HCT116 (cell line): Measurements from ENCODE around the gene EXOC4. TPM values are rescaled to one million over a fixed set of nuclear protein-coding genes. Genes with fewer than 3 reads are reported as not detected.

Experiments
- ATAC-seq: fragments of 200-7000 bp; cut with Tn5 transposase; 2 replicates; pipeline ENCODE4 v1.9.1; 2020; ENCODE audit warnings: mild to moderate bottlenecking, moderate library complexity
- BruUV-seq: library from RNA; stranded (reverse); fragments of 400-500 nt; replicated peaks from 2 replicates; lab custom pipeline; 2021; lab: Mats Ljungman, UMichigan
- CTCF ChIA-PET: fragments of 300-600 bp; sonication (Branson Sonifier 250); formaldehyde crosslinking; loops from one replicate; lab custom pipeline; 2021; ENCODE audit warnings: antibody characterized with exemption; lab: Charles Lee
- POLR2A ChIA-PET: fragments of 300-600, 350-600 bp; sonication (Branson Sonifier 250); formaldehyde crosslinking; loops from one replicate; lab custom pipeline; 2021; ENCODE audit warnings: antibody characterized with exemption; lab: Charles Lee
- RAD21 ChIA-PET, 2 experiments: fragments of 300-600 bp; sonication (Branson Sonifier 250); formaldehyde crosslinking; loops; one replicate each; lab custom pipeline; 2023; ENCODE audit warnings: low total read pairs in 2 of 2; ENCODE audit not compliant: uncharacterized antibody in 2 of 2, unreplicated experiment in 2 of 2, low non-redundant PET in 1 of 2; lab: Charles Lee
- DNase-seq: peaks from one replicate; pipeline ENCODE4 v3.0.0-alpha.2; 2010; ENCODE audit warnings: low read depth, low spot score
- H2AFZ ChIP-seq: fragments of 200-600 bp; shearing (Covaris generic), sonication (generic); 2 replicates; pipeline ENCODE4 v1.6.1; 2017; ENCODE audit warnings: low read depth, mixed run types, mixed read lengths, antibody characterized with exemption, low read length; ENCODE audit not compliant: poor library complexity, severe bottlenecking
- H3K27ac ChIP-seq: 2 replicates; pipeline ENCODE4 v1.5.1; 2012; ENCODE audit warnings: low read depth, low read length
- H3K27me3 ChIP-seq: fragments of 200-600 bp; sonication (generic); 2 replicates; pipeline ENCODE4 v1.6.1; 2016; ENCODE audit warnings: mixed run types, low read length, mixed read lengths; ENCODE audit not compliant: insufficient read depth
- H3K36me3 ChIP-seq, 2 experiments: fragments of 200-500 bp in 1 of 2; fragments of 200-600 bp in 1 of 2; sonication (Bioruptor generic) in 1 of 2; sonication (generic) in 1 of 2; 2 replicates each; pipeline versions ENCODE4 v1.5.1 to v1.6.1; 2014 to 2016; ENCODE audit warnings: low read length in 2 of 2, inconsistent platforms in 1 of 2, mixed read lengths in 1 of 2, mixed run types in 1 of 2; ENCODE audit not compliant: insufficient read depth in 2 of 2, control insufficient read depth in 1 of 2
- H3K4me1 ChIP-seq, 2 experiments: fragments of 200-600 bp in 1 of 2; sonication (generic) in 1 of 2; 2 replicates each; pipeline versions ENCODE4 v1.5.1 to v1.6.1; 2012 to 2017; ENCODE audit warnings: low read length in 2 of 2, inconsistent platforms in 1 of 2, mild to moderate bottlenecking in 1 of 2, mixed read lengths in 1 of 2, mixed run types in 1 of 2, moderate library complexity in 1 of 2; ENCODE audit not compliant: insufficient read depth in 2 of 2, control insufficient read depth in 1 of 2
- H3K4me2 ChIP-seq: fragments of 200-600 bp; sonication (generic); 2 replicates; pipeline ENCODE4 v1.6.1; 2017; ENCODE audit warnings: mixed run types, low read length, mixed read lengths
- H3K4me3 ChIP-seq, 2 experiments: fragments of 200-600 bp in 1 of 2; sonication (generic) in 1 of 2; replicated peaks in 1 of 2; 2 replicates each; pipeline ENCODE4 v1.5.1; 2011 to 2016; ENCODE audit warnings: low read length in 2 of 2, control low read depth in 1 of 2, low read depth in 1 of 2, mild to moderate bottlenecking in 1 of 2, mixed read lengths in 1 of 2, mixed run types in 1 of 2
- H3K79me2 ChIP-seq: fragments of 200-600 bp; sonication (generic); 2 replicates; pipeline ENCODE4 v1.6.1; 2017; ENCODE audit warnings: mild to moderate bottlenecking, mixed run types, low read length, moderate library complexity, mixed read lengths; ENCODE audit not compliant: insufficient read depth
- H3K9ac ChIP-seq: fragments of 200-600 bp; sonication (generic); 2 replicates; pipeline ENCODE4 v1.6.1; 2016; ENCODE audit warnings: low read length, mixed read lengths
- H3K9me2 ChIP-seq: fragments of 200-600 bp; sonication (generic), shearing (Covaris generic); 2 replicates; pipeline ENCODE4 v1.6.1; 2017; ENCODE audit warnings: mixed run types, mild to moderate bottlenecking, moderate library complexity; ENCODE audit not compliant: insufficient read depth
- H3K9me3 ChIP-seq, 2 experiments: fragments of 200-500 bp in 1 of 2; fragments of 200-600 bp in 1 of 2; sonication (Bioruptor generic) in 1 of 2; sonication (generic) in 1 of 2; 2 replicates each; pipeline ENCODE4 v1.6.1; 2014 to 2017; ENCODE audit warnings: low read length in 2 of 2, mixed read lengths in 2 of 2, inconsistent platforms in 1 of 2, low read depth in 1 of 2, mild to moderate bottlenecking in 1 of 2, mixed run types in 1 of 2, moderate library complexity in 1 of 2; ENCODE audit not compliant: control insufficient read depth in 1 of 2, insufficient read depth in 1 of 2
- H4K20me1 ChIP-seq: fragments of 200-600 bp; sonication (generic), shearing (Covaris generic); 2 replicates; pipeline ENCODE4 v1.6.1; 2017; ENCODE audit warnings: mixed run types, mild to moderate bottlenecking, moderate library complexity; ENCODE audit not compliant: insufficient read depth
- EGR1 ChIP-seq: IDR thresholded peaks from 2 replicates; pipeline ENCODE4 v1.6.1; 2012; ENCODE audit warnings: low read depth
- EZH2 ChIP-seq: fragments of 200-600 bp; sonication (generic); IDR thresholded peaks from 2 replicates; pipeline ENCODE4 v1.6.1; 2017; ENCODE audit warnings: antibody characterized with exemption, mixed run types
- EZH2phosphoT487 ChIP-seq: fragments of 200-600 bp; IDR thresholded peaks from 2 replicates; pipeline ENCODE4 v1.6.1; 2018; ENCODE audit warnings: antibody characterized with exemption, borderline replicate concordance
- FOSL1 ChIP-seq: IDR thresholded peaks from 2 replicates; pipeline ENCODE4 v1.6.1; 2012; ENCODE audit warnings: low read depth
- POLR2A ChIP-seq: IDR thresholded peaks from 2 replicates; pipeline ENCODE4 v1.7.0; 2011; ENCODE audit warnings: borderline replicate concordance; ENCODE audit not compliant: insufficient read depth, insufficient read length; ENCODE audit errors: extremely low read depth
- RAD21 ChIP-seq: IDR thresholded peaks from 2 replicates; pipeline ENCODE4 v1.6.1; 2012; ENCODE audit warnings: low read depth, mild to moderate bottlenecking
- SIN3A ChIP-seq: IDR thresholded peaks from 2 replicates; pipeline ENCODE4 v1.6.1; 2012; ENCODE audit warnings: low read depth
- SP1 ChIP-seq: IDR thresholded peaks from 2 replicates; pipeline ENCODE4 v1.6.1; 2012; ENCODE audit warnings: low read depth
- SRF ChIP-seq: IDR thresholded peaks from 2 replicates; pipeline ENCODE4 v1.6.1; 2012; ENCODE audit warnings: low read depth
- TCF7L2 ChIP-seq: IDR thresholded peaks from 2 replicates; pipeline ENCODE4 v1.7.0; 2011; ENCODE audit warnings: borderline replicate concordance, inconsistent platforms; ENCODE audit not compliant: insufficient read depth, insufficient read length; ENCODE audit errors: extremely low read depth
- YY1 ChIP-seq: IDR thresholded peaks from 2 replicates; pipeline ENCODE4 v1.6.1; 2011; ENCODE audit warnings: low read length, low read depth, moderate library complexity, mild to moderate bottlenecking; ENCODE audit not compliant: insufficient replicate concordance; ENCODE audit errors: extremely low read depth
- ZFX ChIP-seq: fragments of 450-650 bp; IDR thresholded peaks from 2 replicates; pipeline ENCODE4 v1.6.1; 2017
- ZNF274 ChIP-seq: fragments of 200-500 bp; sonication (Bioruptor generic); IDR thresholded peaks from 2 replicates; pipeline ENCODE4 v1.6.1; 2014; ENCODE audit warnings: mild to moderate bottlenecking, low read depth, low read length, inconsistent platforms
- intact Hi-C: fragments of 100-400 bp; cut with micrococcal nuclease; formaldehyde crosslinking; loops from 2 replicates; pipeline ENCODE4 v1.10.0; 2022
- total RNA-seq: library from RNA; stranded (reverse); gene quantifications from one replicate; pipeline ENCODE4 v1.2.1, GENCODE V29; 2021; ENCODE audit not compliant: unreplicated experiment
- TF ChIP-seq, protein P1 (sequence below): IDR thresholded peaks from 2 replicates; pipeline ENCODE4 v1.6.1; 2012

The EXOC4 gene
- total RNA-seq, 1 experiment from 2014 or later: 40.3 TPM

DNA sequence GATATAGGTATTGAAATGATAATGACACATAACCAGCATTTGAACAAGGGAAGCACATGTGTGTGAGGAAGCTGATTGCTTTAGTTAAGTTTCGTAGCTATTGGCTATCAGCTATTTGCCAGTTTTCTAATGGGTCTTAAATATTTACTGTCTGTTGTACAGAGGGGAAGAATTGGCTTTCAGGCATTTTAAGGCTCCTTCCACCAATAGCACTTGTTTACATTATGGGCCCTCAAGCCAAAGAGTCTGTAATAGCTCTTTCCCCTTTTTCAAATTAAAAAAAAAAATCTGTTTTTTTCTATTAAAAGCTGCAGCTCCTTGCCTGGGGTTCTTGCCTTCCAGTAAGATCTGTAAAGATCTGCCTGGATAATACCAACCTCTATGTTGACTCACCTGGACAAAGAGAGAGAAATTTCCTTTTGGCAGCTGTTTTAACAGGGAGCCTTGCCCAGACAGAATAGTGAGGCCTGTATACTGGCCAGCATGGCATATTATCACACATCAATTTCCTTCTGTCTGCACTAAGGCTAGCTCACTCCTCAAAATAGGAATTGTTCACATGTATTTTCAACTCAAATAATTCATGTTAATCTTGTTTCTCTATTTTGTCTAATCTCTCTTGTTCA is 769.5 kb downstream of the EXOC4 start:
- no peak for ATAC-seq
- CTCF ChIA-PET: interaction anchor here (0.8 kb wide), 1 partner anchor 9 kb away, joined by 3 read pairs; no protein-coding TSS in a partner anchor
- no peak overlapping the region for H3K9ac ChIP-seq
- POLR2A ChIA-PET: no interaction called here
- H3K79me2 ChIP-seq: no peaks in the 10 kb centered on the region
- no peak overlapping the region for H3K4me2 ChIP-seq
- H3K27me3 ChIP-seq: no peaks in the 10 kb centered on the region
- TF ChIP-seq EGR1 (no peak), EZH2phosphoT487 (no peak), EZH2 (no peak), SIN3A (no peak), RAD21 (no peak), ZFX (no peak), YY1 (no peak), ZNF274 (no peak), FOSL1 (no peak), TCF7L2 (no peak), POLR2A (no peak), SP1 (no peak), SRF (no peak)
- TF ChIP-seq, protein P1, sequence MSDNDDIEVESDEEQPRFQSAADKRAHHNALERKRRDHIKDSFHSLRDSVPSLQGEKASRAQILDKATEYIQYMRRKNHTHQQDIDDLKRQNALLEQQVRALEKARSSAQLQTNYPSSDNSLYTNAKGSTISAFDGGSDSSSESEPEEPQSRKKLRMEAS: no peak
- H3K9me3 ChIP-seq: no peaks in the 10 kb centered on the region
- H3K9me2 ChIP-seq: no peaks in the 10 kb centered on the region
- H3K27ac ChIP-seq: no peak overlapping the region
- no peaks in the 10 kb centered on the region for H3K36me3 ChIP-seq
- no peaks in the 10 kb centered on the region for H4K20me1 ChIP-seq
- intact Hi-C loops: no loop called here
- H2AFZ ChIP-seq: no peak overlapping the region
- no peak overlapping the region for H3K4me3 ChIP-seq
- no TSS peak for BruUV-seq
- RAD21 ChIA-PET: no interaction called here
- no peak for DNase-seq
- H3K4me1 ChIP-seq: no peaks in the 10 kb centered on the region
